Gastrocnemius medialis (tissue), 4 donors: ENCODE measurements around the gene PRPH. TPM values are rescaled to one million over a fixed set of nuclear protein-coding genes. Genes with fewer than 3 reads are reported as not detected.

Source experiments
- ATAC-seq, 2 donors: fragments of 150-250 bp; one replicate each; pipeline ENCODE4 v1.9.1; 2016
- DNase-seq, 2 donors: peaks; one replicate each; pipeline ENCODE4 v3.0.0-alpha.2; 2019
- H3K27ac ChIP-seq, 4 donors: fragments of 200-600 bp; sonication (generic); 1 replicate in 1 of 4; 2 replicates in 3 of 4; pipeline ENCODE4 v1.5.1; 2016 to 2018; ENCODE audit warnings: mild to moderate bottlenecking in 2 of 4, moderate library complexity in 1 of 4
- H3K27me3 ChIP-seq, 3 donors: fragments of 200-600 bp; sonication (generic) in 2 of 3; 1 replicate in 1 of 3; 2 replicates in 2 of 3; pipeline versions ENCODE4 v1.5.1 to v1.6.0; 2016 to 2019; ENCODE audit warnings: mild to moderate bottlenecking in 1 of 3, moderate library complexity in 1 of 3
- H3K36me3 ChIP-seq, 2 donors: fragments of 200-600 bp; sonication (generic) in 1 of 2; one replicate each; pipeline ENCODE4 v1.5.1; 2017 to 2018
- H3K4me1 ChIP-seq, 2 donors: fragments of 200-600 bp; sonication (generic) in 1 of 2; one replicate each; pipeline ENCODE4 v1.5.1; 2016 to 2017; ENCODE audit warnings: mild to moderate bottlenecking in 2 of 2
- H3K4me3 ChIP-seq, 4 donors: fragments of 200-600 bp; sonication (generic) in 3 of 4; 1 replicate in 1 of 4; 2 replicates in 3 of 4; pipeline ENCODE4 v1.5.1; 2016 to 2019; ENCODE audit warnings: mild to moderate bottlenecking in 2 of 4
- H3K9me3 ChIP-seq, 3 donors: fragments of 200-600 bp; sonication (generic) in 2 of 3; 1 replicate in 1 of 3; 2 replicates in 2 of 3; pipeline ENCODE4 v1.5.1; 2016 to 2019
- POLR2A ChIP-seq, 2 donors: fragments of 450-650 bp; IDR thresholded peaks; one replicate each; pipeline ENCODE4 v1.6.1; 2017; ENCODE audit warnings: antibody characterized with exemption in 2 of 2, mild to moderate bottlenecking in 2 of 2, moderate library complexity in 2 of 2
- in situ Hi-C, 4 donors: fragments of 200-750 bp; cut with MboI; loops; one replicate each; pipeline versions ENCODE4 v1.15.0 to v1.8.0; 2017; ENCODE audit warnings: low sequenced_read_pairs in 4 of 4
- intact Hi-C: fragments of 100-400 bp; cut with DNase I; formaldehyde crosslinking; loops from one replicate; pipeline ENCODE4 v1.15.1; 2023; ENCODE audit warnings: low total_unique reads
- total RNA-seq, 4 donors: library from RNA; depleted of rRNA; stranded (reverse); fragments of >200 nt; gene quantifications; one replicate each; pipeline versions ENCODE4 v1.1.0 to v1.2.3, GENCODE V29; 2016
- TF ChIP-seq, protein P1 (sequence below), 5 experiments: fragments of 450-650 bp in 3 of 5; fragments of 200-600 bp in 2 of 5; sonication (generic) in 2 of 5; IDR thresholded peaks in 4 of 5; conservative IDR thresholded peaks in 1 of 5; 1 replicate in 4 of 5; 2 replicates in 1 of 5; pipeline ENCODE4 v1.5.1; 2016 to 2019; ENCODE audit warnings: antibody characterized with exemption in 5 of 5, mild to moderate bottlenecking in 3 of 5, moderate library complexity in 3 of 5

Gene PRPH
- total RNA-seq, 4 donors from 2014 or later, result not detected

DNA sequence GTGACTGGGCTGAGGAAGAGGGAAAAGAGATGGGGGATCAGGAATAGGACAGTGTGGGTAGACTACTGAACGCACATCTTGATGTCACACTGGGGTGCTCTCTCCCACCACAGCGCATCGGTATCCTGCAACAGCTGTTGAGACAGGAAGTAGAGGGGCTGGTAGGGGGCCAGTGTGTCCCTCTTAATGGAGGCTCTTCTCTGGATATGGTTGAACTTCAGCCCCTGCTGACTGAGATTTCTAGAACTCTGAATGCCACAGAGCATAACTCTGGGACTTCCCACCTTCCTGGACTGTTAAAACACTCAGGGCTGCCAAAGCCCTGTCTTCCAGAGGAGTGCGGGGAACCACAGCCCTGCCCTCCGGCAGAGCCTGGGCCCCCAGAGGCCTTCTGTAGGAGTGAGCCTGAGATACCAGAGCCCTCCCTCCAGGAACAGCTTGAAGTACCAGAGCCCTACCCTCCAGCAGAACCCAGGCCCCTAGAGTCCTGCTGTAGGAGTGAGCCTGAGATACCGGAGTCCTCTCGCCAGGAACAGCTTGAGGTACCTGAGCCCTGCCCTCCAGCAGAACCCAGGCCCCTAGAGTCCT, 35.2 kb downstream of the PRPH start:
- no peaks in the 10 kb centered on the region for H3K36me3 ChIP-seq
- no peaks in the 10 kb centered on the region for H3K4me1 ChIP-seq
- H3K4me3 ChIP-seq, result no peak overlapping the region
- H3K27me3 ChIP-seq, result peaks cover 24 to 29% (median 27%) of the 10 kb centered on the region in 3 donors
- intact Hi-C loops (no loop called here), in situ Hi-C loops (no loop called here)
- ATAC-seq (no peak), DNase-seq (no peak)
- H3K9me3 ChIP-seq, result no peaks in the 10 kb centered on the region
- no peak for TF ChIP-seq POLR2A (IDR thresholded peaks at IDR 0.05)
- TF ChIP-seq, protein P1, sequence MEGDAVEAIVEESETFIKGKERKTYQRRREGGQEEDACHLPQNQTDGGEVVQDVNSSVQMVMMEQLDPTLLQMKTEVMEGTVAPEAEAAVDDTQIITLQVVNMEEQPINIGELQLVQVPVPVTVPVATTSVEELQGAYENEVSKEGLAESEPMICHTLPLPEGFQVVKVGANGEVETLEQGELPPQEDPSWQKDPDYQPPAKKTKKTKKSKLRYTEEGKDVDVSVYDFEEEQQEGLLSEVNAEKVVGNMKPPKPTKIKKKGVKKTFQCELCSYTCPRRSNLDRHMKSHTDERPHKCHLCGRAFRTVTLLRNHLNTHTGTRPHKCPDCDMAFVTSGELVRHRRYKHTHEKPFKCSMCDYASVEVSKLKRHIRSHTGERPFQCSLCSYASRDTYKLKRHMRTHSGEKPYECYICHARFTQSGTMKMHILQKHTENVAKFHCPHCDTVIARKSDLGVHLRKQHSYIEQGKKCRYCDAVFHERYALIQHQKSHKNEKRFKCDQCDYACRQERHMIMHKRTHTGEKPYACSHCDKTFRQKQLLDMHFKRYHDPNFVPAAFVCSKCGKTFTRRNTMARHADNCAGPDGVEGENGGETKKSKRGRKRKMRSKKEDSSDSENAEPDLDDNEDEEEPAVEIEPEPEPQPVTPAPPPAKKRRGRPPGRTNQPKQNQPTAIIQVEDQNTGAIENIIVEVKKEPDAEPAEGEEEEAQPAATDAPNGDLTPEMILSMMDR (IDR thresholded peaks at IDR 0.05 in 4 of 5, conservative IDR thresholded peaks at IDR 0.05 in 1 of 5), result no peak
- H3K27ac ChIP-seq, result no peak overlapping the region

DNA sequence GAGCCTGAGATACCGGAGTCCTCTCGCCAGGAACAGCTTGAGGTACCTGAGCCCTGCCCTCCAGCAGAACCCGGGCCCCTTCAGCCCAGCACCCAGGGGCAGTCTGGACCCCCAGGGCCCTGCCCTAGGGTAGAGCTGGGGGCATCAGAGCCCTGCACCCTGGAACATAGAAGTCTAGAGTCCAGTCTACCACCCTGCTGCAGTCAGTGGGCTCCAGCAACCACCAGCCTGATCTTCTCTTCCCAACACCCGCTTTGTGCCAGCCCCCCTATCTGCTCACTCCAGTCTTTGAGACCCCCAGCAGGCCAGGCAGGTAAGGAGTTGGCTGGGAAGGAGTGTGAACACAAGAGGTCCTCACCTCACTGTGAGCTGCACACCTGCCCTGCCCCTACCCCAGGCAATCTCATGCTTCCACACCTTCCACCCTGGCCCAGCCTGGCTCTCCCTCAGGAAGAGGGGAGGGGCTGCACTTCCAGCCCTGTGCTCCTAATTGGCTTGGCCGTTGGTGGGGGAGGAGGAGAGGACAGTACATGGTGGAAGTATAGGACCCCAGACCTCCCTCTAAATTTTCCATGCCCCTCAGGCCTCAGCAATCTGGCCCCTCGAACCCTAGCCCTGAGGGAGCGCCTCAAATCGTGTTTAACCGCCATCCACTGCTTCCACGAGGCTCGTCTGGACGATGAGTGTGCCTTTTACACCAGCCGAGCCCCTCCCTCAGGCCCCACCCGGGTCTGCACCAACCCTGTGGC, 35.9 kb downstream of the PRPH start:
- Histone ChIP-seq H3K4me3 (no peak overlapping the region), H3K36me3 (no peaks in the 10 kb centered on the region), H3K4me1 (no peaks in the 10 kb centered on the region), H3K27me3 (peaks cover 31 to 36% (median 32%) of the 10 kb centered on the region in 3 donors), H3K9me3 (no peaks in the 10 kb centered on the region), H3K27ac (no peak overlapping the region)
- ATAC-seq (no peak), DNase-seq (no peak)
- in situ Hi-C loops (no loop called here), intact Hi-C loops (no loop called here)
- TF ChIP-seq POLR2A (IDR thresholded peaks at IDR 0.05), result no peak
- TF ChIP-seq, protein P1 (IDR thresholded peaks at IDR 0.05 in 4 of 5, conservative IDR thresholded peaks at IDR 0.05 in 1 of 5), result no peak

DNA sequence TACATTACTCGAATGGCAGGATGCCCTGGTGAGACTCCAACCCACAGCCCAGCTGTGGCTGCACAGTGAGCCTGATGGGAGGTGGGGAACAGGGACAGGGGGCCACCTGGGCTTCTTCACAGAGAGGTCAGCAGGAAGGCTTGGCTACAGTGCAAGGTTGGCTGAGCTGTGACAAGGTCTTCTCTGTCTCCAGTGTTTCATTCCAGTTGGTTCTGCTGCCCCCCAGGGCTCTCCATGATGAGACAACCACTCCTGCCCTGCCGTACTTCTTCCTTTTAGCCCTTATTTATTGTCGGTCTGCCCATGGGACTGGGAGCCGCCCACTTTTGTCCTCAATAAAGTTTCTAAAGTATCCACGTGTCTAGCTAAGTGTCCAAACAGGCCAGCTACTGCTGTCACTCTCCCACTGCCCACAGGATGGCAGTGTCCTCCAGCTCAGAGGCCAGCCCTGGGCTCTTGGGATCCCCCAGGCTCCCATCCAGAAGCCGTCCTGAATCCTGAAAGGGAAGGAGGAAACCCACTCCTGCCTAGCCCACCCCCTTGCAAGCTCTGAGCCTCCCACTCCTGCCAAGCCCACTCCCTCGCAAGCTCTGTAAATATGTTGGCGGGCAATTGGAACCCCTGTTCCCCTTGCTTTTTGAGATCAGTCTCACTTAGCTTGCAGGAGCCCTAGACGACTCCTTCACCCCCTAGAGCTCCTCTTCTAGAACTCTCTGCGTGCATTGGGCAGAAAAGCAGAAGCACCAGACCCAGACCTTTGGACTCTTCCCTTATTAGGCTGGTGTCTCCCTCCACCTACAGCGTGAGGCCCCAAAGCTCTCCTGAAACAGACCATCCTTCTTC, 36.7 kb downstream of the PRPH start:
- intact Hi-C loops, result no loop called here
- TF ChIP-seq POLR2A (IDR thresholded peaks at IDR 0.05), result no peak
- TF ChIP-seq, protein P1 (IDR thresholded peaks at IDR 0.05 in 4 of 5, conservative IDR thresholded peaks at IDR 0.05 in 1 of 5), result peak; percentile 56 to 82 (median 67)
- DNase-seq (peak; percentile 34 to 63), ATAC-seq (peak; percentile 82 to 93)
- in situ Hi-C loops, result no loop called here
- Histone ChIP-seq H3K4me1 (no peaks in the 10 kb centered on the region), H3K36me3 (no peaks in the 10 kb centered on the region), H3K27ac (no peak overlapping the region), H3K9me3 (no peaks in the 10 kb centered on the region), H3K27me3 (peaks cover 39 to 44% (median 40%) of the 10 kb centered on the region in 3 donors), H3K4me3 (no peak overlapping the region)

DNA sequence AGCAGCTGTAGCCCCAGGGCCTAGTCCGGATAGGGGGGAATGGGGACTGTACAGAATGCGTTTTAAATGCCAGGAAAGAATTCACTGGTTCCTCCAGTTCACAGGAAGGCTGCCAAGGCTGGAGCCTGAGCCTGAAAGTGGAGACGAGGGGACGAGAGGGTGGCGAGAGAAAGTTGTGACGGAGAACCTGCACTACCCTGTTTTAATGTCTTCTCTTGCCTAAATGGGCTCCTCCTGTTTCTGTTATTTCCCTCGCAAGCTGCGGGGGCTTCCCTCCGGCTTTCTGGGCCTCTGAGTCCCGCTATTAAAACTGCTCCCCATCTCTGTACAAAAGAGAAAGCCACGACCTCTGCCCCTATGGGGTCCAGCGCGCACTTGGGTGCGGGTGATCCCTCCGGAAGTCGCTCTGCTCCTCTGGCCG, 37.5 kb downstream of the PRPH start:
- DNase-seq, result no peak
- ATAC-seq, result no peak
- Histone ChIP-seq H3K9me3 (no peaks in the 10 kb centered on the region), H3K27me3 (peaks cover 47 to 53% (median 48%) of the 10 kb centered on the region in 3 donors), H3K27ac (no peak overlapping the region), H3K4me1 (no peaks in the 10 kb centered on the region), H3K36me3 (no peaks in the 10 kb centered on the region), H3K4me3 (no peak overlapping the region)
- in situ Hi-C loops, result no loop called here
- intact Hi-C loops, result no loop called here
- TF ChIP-seq POLR2A (IDR thresholded peaks at IDR 0.05), result no peak
- TF ChIP-seq, protein P1 (IDR thresholded peaks at IDR 0.05 in 4 of 5, conservative IDR thresholded peaks at IDR 0.05 in 1 of 5), result no peak
